ENCODE results near the gene MEGF11.
"Not testable (repeated sequence)": the region's sequence is repeated elsewhere in the genome, so short reads cannot be mapped to it uniquely, and the experiment has no call there.

MEGF11 gene

GRCh38 chr15:66275352-66275751 is 21.8 kb upstream of the MEGF11 start:
- DNase-seq, result no peak

- DNase-seq, result no peak
These were observed 17.4 kb upstream of the MEGF11 start for GRCh38 chr15:66270932-66271331.

GRCh38 chr15:66269326-66270090 is 16.0 kb upstream of the MEGF11 start:
- DNase-seq, result no peak

- no peak for DNase-seq
These were observed 11.4 kb upstream of the MEGF11 start for GRCh38 chr15:66264859-66265513.

GRCh38 chr15:66262837-66263236 is 9.3 kb upstream of the MEGF11 start:
- not testable (repeated sequence) for DNase-seq

- DNase-seq, result no peak
These were observed 7.5 kb upstream of the MEGF11 start for GRCh38 chr15:66261056-66261455.

GRCh38 chr15:66256692-66257091 is 3.1 kb upstream of the MEGF11 start:
- DNase-seq, result no peak

- DNase-seq, result no peak
These were observed 1.6 kb upstream of the MEGF11 start for GRCh38 chr15:66254951-66255676.

GRCh38 chr15:66254089-66254950 is 770 bp upstream of the MEGF11 start:
- no peak for DNase-seq

GRCh38 chr15:66252685-66253417 is 699 bp downstream of the MEGF11 start:
- no peak for DNase-seq

GRCh38 chr15:66251790-66252684 is 1.5 kb downstream of the MEGF11 start:
- DNase-seq, result peak; percentile 27 to 37

- no peak for DNase-seq
These were observed 2.3 kb downstream of the MEGF11 start for GRCh38 chr15:66251065-66251789.

GRCh38 chr15:66249605-66250174 is 3.9 kb downstream of the MEGF11 start:
- DNase-seq, result no peak

- no peak for DNase-seq
These were observed 6.6 kb downstream of the MEGF11 start for GRCh38 chr15:66246937-66247336.

GRCh38 chr15:66245832-66246231 is 7.7 kb downstream of the MEGF11 start:
- DNase-seq, result not testable (repeated sequence)

GRCh38 chr15:66241908-66242285 is 11.7 kb downstream of the MEGF11 start:
- DNase-seq, result no peak

- DNase-seq, result no peak
These were observed 12.3 kb downstream of the MEGF11 start for GRCh38 chr15:66241087-66241907.

- DNase-seq, result no peak
These were observed 13.2 kb downstream of the MEGF11 start for GRCh38 chr15:66240240-66240794.

GRCh38 chr15:66239514-66239913 is 14.0 kb downstream of the MEGF11 start:
- no peak for DNase-seq

Data from CD4-positive, alpha-beta T cell treated with Interleukin-4 for 1 hour (primary cell).